GM15510 (cell line): ENCODE data around the gene TRABD.

Experiments used
- POLR2A ChIP-seq: IDR thresholded peaks from 3 replicates; pipeline ENCODE4 v1.6.1; 2011; ENCODE audit warnings: borderline replicate concordance; ENCODE audit not compliant: insufficient read length; ENCODE audit errors: extremely low read depth

Gene TRABD

DNA sequence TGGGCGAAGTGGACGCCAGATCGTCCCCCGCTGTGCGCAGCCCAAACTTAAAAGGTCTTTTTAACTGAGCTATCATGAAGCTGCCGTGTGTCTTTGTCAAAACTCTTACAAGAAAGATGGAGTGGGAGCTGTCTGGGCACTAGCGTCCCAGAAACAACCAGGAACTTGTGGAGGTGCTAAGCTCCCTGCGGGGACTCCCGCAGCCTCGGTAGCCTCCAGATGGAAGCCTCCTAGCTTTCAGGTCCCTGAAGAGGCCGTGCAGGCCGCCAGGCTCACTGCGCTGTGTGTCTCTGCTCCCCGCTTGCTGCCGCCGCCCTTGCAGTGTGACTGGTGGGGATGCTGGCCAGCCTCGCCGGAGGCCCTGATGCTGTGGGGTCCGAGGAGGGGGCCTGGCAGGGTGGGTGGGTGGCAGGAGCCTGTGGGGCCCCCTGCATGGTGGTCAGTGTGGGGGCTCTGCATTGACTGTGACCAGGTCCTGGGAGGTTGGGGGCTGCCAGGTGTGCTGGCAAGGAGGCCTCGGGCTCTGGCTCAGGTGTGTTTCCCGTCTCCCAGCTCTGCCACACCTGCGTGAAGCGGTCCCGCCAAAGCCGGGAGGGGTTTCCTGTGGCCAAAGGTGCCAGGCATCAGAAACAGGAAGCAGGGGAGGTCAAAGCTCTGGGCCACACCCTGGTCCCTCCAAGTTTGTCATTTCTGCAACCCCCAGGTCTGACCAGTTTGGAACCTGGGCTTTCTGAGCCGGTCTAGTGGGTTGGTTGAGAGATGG is 1.2 kb downstream of the TRABD start:
- peak; percentile 15 for TF ChIP-seq POLR2A

GRCh38 chr22:50188356-50188755 is 2.6 kb downstream of the TRABD start:
- no peak for TF ChIP-seq POLR2A

GRCh38 chr22:50189184-50189848 is 3.6 kb downstream of the TRABD start:
- no peak for TF ChIP-seq POLR2A

- TF ChIP-seq POLR2A, result no peak
Observed at GRCh38 chr22:50189849-50190181, 4.1 kb downstream of the TRABD start.

DNA sequence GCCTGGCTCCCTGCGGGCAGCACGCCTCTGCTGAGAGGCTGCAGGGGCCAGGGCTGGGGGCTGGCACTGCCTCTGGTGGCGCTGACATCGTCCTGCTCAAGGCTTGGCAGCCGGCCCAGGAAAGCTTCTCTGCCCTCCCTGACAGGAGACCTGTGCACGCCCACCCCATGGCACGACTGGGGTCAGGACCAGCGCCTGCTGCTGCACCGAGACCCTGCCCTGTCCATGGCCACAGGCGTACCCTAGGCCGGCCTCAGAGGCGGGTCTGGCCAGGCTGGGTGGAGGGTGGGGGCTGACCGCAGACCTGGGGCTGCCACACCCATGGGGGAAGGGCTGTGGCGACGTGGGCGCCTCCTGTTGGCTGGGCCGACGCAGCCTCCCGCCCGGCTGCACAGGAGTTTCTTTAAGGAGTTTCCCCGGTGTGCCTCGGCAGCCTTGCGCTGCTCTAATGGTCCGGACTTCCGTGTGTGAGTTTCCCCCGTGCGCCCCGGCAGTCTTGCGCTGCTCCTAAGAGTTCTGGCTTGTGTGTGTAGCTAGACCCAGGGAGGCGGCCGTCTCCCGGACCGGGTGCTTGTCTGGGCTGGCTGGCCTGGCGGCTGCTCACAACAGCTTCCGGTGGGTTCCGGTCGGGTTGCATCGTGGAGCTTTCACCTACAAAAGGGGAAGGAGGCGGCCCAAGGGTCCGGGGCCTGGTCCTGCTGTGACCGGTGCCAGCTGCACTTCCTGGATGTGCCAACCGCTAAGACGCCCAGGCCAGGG is 4.6 kb downstream of the TRABD start:
- peak; percentile 89 for TF ChIP-seq POLR2A

- TF ChIP-seq POLR2A, result peak; percentile 39
Observed at GRCh38 chr22:50190941-50191741, 5.4 kb downstream of the TRABD start.

DNA sequence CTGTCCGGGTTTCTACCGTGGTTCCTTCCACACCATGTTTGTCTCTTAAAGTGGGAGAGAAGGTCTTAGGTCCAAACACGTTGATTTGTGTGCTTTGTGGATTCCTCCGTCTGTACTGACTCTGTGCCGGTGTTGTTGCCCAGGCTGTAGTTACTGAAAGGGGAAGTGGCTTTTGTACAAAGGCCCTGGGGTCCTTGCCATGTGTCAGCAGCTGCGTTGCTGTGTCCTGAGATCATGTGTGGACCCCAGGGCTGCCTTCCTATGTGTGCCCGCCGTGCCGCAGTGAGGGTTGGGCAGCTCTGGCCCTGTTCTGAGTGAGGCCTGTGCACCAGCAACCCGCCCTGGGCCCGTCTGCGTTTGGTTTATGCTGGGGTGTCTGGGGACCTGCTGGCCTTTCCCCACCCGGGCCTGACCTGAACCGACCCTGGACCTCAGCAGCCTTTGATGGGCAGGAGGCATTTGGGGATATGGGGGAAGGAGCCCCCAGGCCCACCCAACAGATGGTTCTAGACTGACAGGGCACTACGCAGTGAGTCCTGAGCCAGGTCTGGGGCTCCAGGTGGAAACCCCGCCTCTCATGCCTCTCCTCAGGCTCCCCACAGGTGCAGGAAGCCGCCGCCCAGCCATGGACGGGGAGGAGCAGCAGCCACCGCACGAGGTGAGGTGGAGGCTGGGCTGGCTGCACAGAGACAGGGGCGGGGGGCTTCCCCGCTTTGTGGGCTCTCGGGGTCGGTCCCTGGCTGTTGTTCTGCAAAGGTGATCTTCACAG is 6.9 kb downstream of the TRABD start:
- no peak for TF ChIP-seq POLR2A

GRCh38 chr22:50193621-50194020 is 7.9 kb downstream of the TRABD start:
- no peak for TF ChIP-seq POLR2A

- no peak for TF ChIP-seq POLR2A
Observed at GRCh38 chr22:50194037-50194805, 8.5 kb downstream of the TRABD start.

- no peak for TF ChIP-seq POLR2A
Observed at GRCh38 chr22:50196256-50196655, 10.5 kb downstream of the TRABD start.

- no peak for TF ChIP-seq POLR2A
Observed at GRCh38 chr22:50197000-50197800, 11.5 kb downstream of the TRABD start.

GRCh38 chr22:50197856-50198623 is 12.3 kb downstream of the TRABD start:
- TF ChIP-seq POLR2A, result no peak

GRCh38 chr22:50198624-50199017 is 12.9 kb downstream of the TRABD start:
- peak; percentile 14 for TF ChIP-seq POLR2A
